ENCODE measurements around the gene NSUN3.
"Not testable (repeated sequence)": the region's sequence is repeated elsewhere in the genome, so short reads cannot be mapped to it uniquely, and the experiment has no call there.

The NSUN3 gene

DNA sequence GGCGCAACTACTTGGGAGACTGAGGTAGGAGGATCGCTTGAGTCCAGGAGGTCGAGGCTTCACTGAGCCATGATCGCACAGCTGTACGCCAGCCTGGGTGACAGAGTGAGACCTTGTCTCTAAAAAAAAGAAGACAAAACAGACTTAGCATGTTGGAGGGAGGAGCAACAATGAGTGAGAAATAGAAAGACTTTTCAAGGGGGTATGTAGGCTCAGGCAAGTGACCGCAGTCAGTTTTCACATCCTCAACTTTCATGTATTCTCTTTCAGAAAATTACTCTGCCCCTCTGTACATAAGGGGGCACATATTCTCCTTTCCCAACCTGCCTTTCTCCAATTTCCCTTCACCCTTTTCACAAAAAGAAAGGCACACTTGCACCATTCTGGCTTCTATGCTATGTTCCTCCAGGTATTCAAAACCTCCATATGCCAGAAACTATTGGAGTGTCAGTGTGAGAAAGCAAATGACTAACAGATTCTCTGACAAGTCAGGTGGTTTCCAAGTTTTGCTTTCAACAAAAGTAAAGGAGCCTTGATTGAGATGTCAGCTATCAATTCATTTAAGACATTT, 7.6 kb downstream of the NSUN3 start:
- no peak for ATAC-seq (ENCODE audit: insufficient read depth, low read depth)
- peaks cover 39% of the 10 kb centered on the region for H3K36me3 ChIP-seq (ENCODE audit: insufficient read depth, low read length)
- no peak overlapping the region for H2AFZ ChIP-seq (ENCODE audit: low read depth, low read length)
- H3K9me3 ChIP-seq (ENCODE audit: insufficient read depth, low read length, severe bottlenecking) = peaks cover 4% of the 10 kb centered on the region
- H3K4me2 ChIP-seq (ENCODE audit: insufficient read depth, low read length) = no peak overlapping the region
- H3K9ac ChIP-seq (ENCODE audit: low read depth, low read length) = no peak overlapping the region
- no peak overlapping the region for H3K27ac ChIP-seq (ENCODE audit: low read length)
- peaks cover 57% of the 10 kb centered on the region for H3K79me2 ChIP-seq (ENCODE audit: insufficient read depth, low read length)
- peaks cover 23% of the 10 kb centered on the region for H3K4me1 ChIP-seq (ENCODE audit: insufficient read depth, low read length)
- DNase-seq = no peak
- H3K27me3 ChIP-seq (ENCODE audit: insufficient read depth, low read length, poor library complexity) = no peaks in the 10 kb centered on the region
- H3K4me3 ChIP-seq (ENCODE audit: low read depth in 1 of 2, low read length in 2 of 2) = no peak overlapping the region
- TF ChIP-seq EZH2 (IDR thresholded peaks at IDR 0.05; ENCODE audit: borderline replicate concordance, low read depth, low read length, severe bottlenecking) = no peak
- TF ChIP-seq, protein P1, sequence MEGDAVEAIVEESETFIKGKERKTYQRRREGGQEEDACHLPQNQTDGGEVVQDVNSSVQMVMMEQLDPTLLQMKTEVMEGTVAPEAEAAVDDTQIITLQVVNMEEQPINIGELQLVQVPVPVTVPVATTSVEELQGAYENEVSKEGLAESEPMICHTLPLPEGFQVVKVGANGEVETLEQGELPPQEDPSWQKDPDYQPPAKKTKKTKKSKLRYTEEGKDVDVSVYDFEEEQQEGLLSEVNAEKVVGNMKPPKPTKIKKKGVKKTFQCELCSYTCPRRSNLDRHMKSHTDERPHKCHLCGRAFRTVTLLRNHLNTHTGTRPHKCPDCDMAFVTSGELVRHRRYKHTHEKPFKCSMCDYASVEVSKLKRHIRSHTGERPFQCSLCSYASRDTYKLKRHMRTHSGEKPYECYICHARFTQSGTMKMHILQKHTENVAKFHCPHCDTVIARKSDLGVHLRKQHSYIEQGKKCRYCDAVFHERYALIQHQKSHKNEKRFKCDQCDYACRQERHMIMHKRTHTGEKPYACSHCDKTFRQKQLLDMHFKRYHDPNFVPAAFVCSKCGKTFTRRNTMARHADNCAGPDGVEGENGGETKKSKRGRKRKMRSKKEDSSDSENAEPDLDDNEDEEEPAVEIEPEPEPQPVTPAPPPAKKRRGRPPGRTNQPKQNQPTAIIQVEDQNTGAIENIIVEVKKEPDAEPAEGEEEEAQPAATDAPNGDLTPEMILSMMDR (IDR thresholded peaks at IDR 0.05; ENCODE audit: borderline replicate concordance, extremely low read depth, low read length, poor library complexity, severe bottlenecking) = no peak
- peaks cover 12% of the 10 kb centered on the region; the same call in 1 of the 2 replicates for H4K20me1 ChIP-seq (ENCODE audit: insufficient read depth, low read length)

DNA sequence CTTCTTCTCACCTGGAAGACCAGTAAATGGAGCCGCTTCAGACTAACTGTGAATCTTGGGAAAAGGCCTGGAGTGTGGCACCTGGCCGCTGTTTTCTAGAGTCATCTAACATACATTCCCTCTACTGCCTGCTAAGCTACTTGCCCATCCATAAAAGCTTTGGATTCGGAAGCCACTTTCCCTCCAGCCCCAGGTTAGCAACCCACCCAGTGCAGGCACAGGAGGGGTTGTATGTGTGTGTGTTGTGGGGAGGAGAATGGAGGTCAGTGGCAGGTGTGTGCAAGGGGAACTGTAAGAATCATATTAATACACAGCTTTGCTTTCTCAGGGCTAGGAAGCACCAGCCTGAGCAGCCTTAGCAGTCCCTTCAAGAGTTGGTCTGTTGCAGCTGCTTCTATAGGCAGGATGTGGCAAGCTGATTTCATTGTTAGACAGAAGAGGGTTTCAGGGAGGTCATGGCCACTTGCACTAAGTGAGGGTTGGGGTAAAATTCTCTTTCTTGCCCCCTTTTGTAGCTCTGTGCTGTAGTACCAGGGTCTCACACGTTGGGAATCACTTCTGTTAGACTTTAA, 8.9 kb downstream of the NSUN3 start:
- Histone ChIP-seq H3K9ac (ENCODE audit: low read depth, low read length) (no peak overlapping the region), H3K9me3 (ENCODE audit: insufficient read depth, low read length, severe bottlenecking) (peaks cover 3% of the 10 kb centered on the region), H2AFZ (ENCODE audit: low read depth, low read length) (no peak overlapping the region), H3K4me3 (ENCODE audit: low read depth in 1 of 2, low read length in 2 of 2) (no peak overlapping the region), H3K27me3 (ENCODE audit: insufficient read depth, low read length, poor library complexity) (no peaks in the 10 kb centered on the region), H3K79me2 (ENCODE audit: insufficient read depth, low read length) (peaks cover 52% of the 10 kb centered on the region), H3K27ac (ENCODE audit: low read length) (peak overlapping the region; percentile 23; the same call in 1 of the 2 replicates), H3K36me3 (ENCODE audit: insufficient read depth, low read length) (peaks cover 37% of the 10 kb centered on the region), H3K4me2 (ENCODE audit: insufficient read depth, low read length) (no peak overlapping the region), H3K4me1 (ENCODE audit: insufficient read depth, low read length) (peaks cover 14% of the 10 kb centered on the region), H4K20me1 (ENCODE audit: insufficient read depth, low read length) (peaks cover 12% of the 10 kb centered on the region; the same call in 1 of the 2 replicates)
- TF ChIP-seq EZH2 (IDR thresholded peaks at IDR 0.05; ENCODE audit: borderline replicate concordance, low read depth, low read length, severe bottlenecking) = no peak
- TF ChIP-seq, protein P1 (IDR thresholded peaks at IDR 0.05; ENCODE audit: borderline replicate concordance, extremely low read depth, low read length, poor library complexity, severe bottlenecking) = no peak
- DNase-seq (peak; percentile 54), ATAC-seq (ENCODE audit: insufficient read depth, low read depth) (peak; percentile 96)

GRCh38 chr3:94076055-94076454, 13.2 kb downstream of the NSUN3 start:
- H2AFZ ChIP-seq (ENCODE audit: low read depth, low read length) = no peak overlapping the region
- H3K4me1 ChIP-seq (ENCODE audit: insufficient read depth, low read length) = 0 out of 2 replicates have a peak, but pooled peaks cover 8% of the 10 kb centered on the region
- no peak overlapping the region for H3K9ac ChIP-seq (ENCODE audit: low read depth, low read length)
- H3K27me3 ChIP-seq (ENCODE audit: insufficient read depth, low read length, poor library complexity) = no peaks in the 10 kb centered on the region
- H3K79me2 ChIP-seq (ENCODE audit: insufficient read depth, low read length) = peaks cover 28% of the 10 kb centered on the region
- no peak overlapping the region for H3K4me3 ChIP-seq (ENCODE audit: low read depth in 1 of 2, low read length in 2 of 2)
- peaks cover 6% of the 10 kb centered on the region; the same call in 1 of the 2 replicates for H4K20me1 ChIP-seq (ENCODE audit: insufficient read depth, low read length)
- no peak overlapping the region for H3K27ac ChIP-seq (ENCODE audit: low read length)
- H3K9me3 ChIP-seq (ENCODE audit: insufficient read depth, low read length, severe bottlenecking) = no peaks in the 10 kb centered on the region
- TF ChIP-seq, protein P1 (IDR thresholded peaks at IDR 0.05; ENCODE audit: borderline replicate concordance, extremely low read depth, low read length, poor library complexity, severe bottlenecking) = no peak
- TF ChIP-seq EZH2 (IDR thresholded peaks at IDR 0.05; ENCODE audit: borderline replicate concordance, low read depth, low read length, severe bottlenecking) = no peak
- peaks cover 21% of the 10 kb centered on the region for H3K36me3 ChIP-seq (ENCODE audit: insufficient read depth, low read length)
- ATAC-seq (ENCODE audit: insufficient read depth, low read depth) = no peak
- no peak for DNase-seq
- H3K4me2 ChIP-seq (ENCODE audit: insufficient read depth, low read length) = no peak overlapping the region

DNA sequence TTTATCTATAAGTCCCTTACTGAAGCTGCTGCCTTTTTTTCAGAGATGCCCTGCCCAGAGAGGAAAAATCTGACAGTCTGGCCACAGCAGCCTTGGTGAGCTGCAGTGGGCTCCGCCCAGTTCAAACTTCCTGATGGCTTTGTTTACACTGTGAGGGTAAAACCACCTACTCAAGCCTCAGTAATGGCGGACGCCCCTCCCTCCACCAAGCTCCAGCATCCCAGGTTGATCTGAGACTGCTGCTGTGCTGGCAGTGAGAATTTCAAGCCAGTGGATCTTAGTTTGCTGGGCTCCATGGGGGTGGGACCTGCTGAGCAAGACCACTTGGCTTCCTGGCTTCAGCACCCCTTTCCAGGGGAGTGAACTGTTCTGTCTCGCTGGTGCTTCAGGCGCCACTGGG, 17.7 kb downstream of the NSUN3 start:
- not testable (repeated sequence) for H3K4me2 ChIP-seq (ENCODE audit: insufficient read depth, low read length); H3K4me1 ChIP-seq (ENCODE audit: insufficient read depth, low read length); H3K27ac ChIP-seq (ENCODE audit: low read length); H4K20me1 ChIP-seq (ENCODE audit: insufficient read depth, low read length); H3K9me3 ChIP-seq (ENCODE audit: insufficient read depth, low read length, severe bottlenecking); ATAC-seq (ENCODE audit: insufficient read depth, low read depth); H3K4me3 ChIP-seq (ENCODE audit: low read depth in 1 of 2, low read length in 2 of 2); H3K9ac ChIP-seq (ENCODE audit: low read depth, low read length); H3K27me3 ChIP-seq (ENCODE audit: insufficient read depth, low read length, poor library complexity); DNase-seq; H2AFZ ChIP-seq (ENCODE audit: low read depth, low read length)
- Histone ChIP-seq H3K36me3 (ENCODE audit: insufficient read depth, low read length) (peaks cover 18% of the 10 kb centered on the region; the same call in 1 of the 2 replicates), H3K79me2 (ENCODE audit: insufficient read depth, low read length) (peaks cover 15% of the 10 kb centered on the region)

Measured in DND-41 (cell line).